ENCODE measurements around the gene MXD1. TPM values are rescaled to one million over a fixed set of nuclear protein-coding genes. Genes with fewer than 3 reads are reported as not detected.

The MXD1 gene
- total and polyA plus RNA-seq, 2 experiments from 2014 or later: 1.8 to 3.9 TPM

- no peak for TF ChIP-seq POLR2AphosphoS5 (IDR thresholded peaks at IDR 0.05; ENCODE audit: low read depth)
- TF ChIP-seq STAT1 (IDR thresholded peaks at IDR 0.05; ENCODE audit: unreplicated experiment): no peak
- TF ChIP-seq ZNF331 (CRISPR knock-in tag; IDR thresholded peaks at IDR 0.05; ENCODE audit: low read depth): no peak
- no peak for TF ChIP-seq ZNF114 (CRISPR knock-in tag; IDR thresholded peaks at IDR 0.05)
- TF ChIP-seq CTCF (conservative IDR thresholded peaks at IDR 0.05; ENCODE audit: low read depth in 2 of 2): no peak
- no peak for TF ChIP-seq CREB1 (CRISPR knock-in tag; IDR thresholded peaks at IDR 0.05; ENCODE audit: low read depth)
- TF ChIP-seq REST (IDR thresholded peaks at IDR 0.05; ENCODE audit: unreplicated experiment): no peak
These were observed 28.3 kb downstream of the MXD1 start (continued) for GRCh38 chr2:69943000-69943842.

DNA sequence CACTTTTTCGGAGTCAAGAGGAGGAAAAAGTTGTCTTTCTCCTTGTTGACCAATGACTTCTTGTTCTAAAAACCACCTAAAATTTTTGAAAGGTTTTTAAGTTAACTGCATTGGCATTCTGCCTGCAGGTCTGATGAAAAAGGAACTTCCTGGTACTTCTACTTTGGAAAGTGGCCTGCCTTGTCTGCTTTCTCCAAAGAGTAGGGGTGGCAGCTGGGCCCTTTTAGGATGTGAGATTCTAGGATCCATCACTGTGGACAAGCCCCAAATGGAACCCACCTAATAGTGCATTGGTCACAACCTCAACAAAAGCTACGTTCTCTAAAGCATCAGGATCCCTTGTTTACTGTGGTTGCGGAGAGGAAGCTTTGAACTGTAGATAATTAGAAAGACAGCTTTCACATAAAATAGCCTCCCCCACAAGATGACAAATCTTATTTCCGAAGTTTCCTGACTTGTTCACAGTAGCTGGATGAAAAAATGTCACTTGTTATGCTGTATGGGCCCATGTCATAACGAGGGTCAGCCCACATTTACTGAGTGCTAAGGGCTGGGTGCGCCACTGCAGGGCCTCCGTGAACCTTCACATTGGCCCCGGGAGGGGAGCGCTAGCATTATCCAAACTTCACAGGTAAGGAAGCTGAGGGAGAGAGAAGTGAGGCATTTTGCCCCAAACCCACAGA, 29.1 kb downstream of the MXD1 start:
- Histone ChIP-seq H3K9me2 (ENCODE audit: insufficient read depth) (no peaks in the 10 kb centered on the region), H2AFZ (no peak overlapping the region), H3F3A (replicated peaks; ENCODE audit: low read depth) (no peaks in the 10 kb centered on the region), H4K20me1 (replicated peaks; ENCODE audit: insufficient read depth) (no peaks in the 10 kb centered on the region), H3K4me3 (no peak overlapping the region), H3K27me3 (ENCODE audit: insufficient read depth) (no peaks in the 10 kb centered on the region), H3K27ac (ENCODE audit: low read depth) (no peak overlapping the region), H3K79me2 (replicated peaks; ENCODE audit: insufficient read depth) (no peaks in the 10 kb centered on the region), H3K4me1 (ENCODE audit: insufficient read depth) (peaks cover 9% of the 10 kb centered on the region), H3K36me3 (ENCODE audit: insufficient read depth) (no peaks in the 10 kb centered on the region), H3K4me2 (no peak overlapping the region)
- peaks cover 15% of the 10 kb centered on the region for H3K4me1 Mint-ChIP-seq
- peaks cover 5% of the 10 kb centered on the region for H3K27me3 Mint-ChIP-seq (ENCODE audit: insufficient read depth, low read depth, poor library complexity)
- DNase-seq (ENCODE audit: low spot score): no peak
- H3K9me3 Mint-ChIP-seq: no peaks in the 10 kb centered on the region
- no peak overlapping the region for H3K4me3 Mint-ChIP-seq
- H3K27ac Mint-ChIP-seq: no peak overlapping the region; the same call in 1 of the 2 replicates
- H3K36me3 Mint-ChIP-seq (ENCODE audit: low read depth): no peaks in the 10 kb centered on the region
- no peak for ATAC-seq
- no peak for TF ChIP-seq JUNB (IDR thresholded peaks at IDR 0.05; ENCODE audit: unreplicated experiment)
- no peak for TF ChIP-seq POLR2AphosphoS5 (IDR thresholded peaks at IDR 0.05; ENCODE audit: low read depth)
- TF ChIP-seq STAT1 (IDR thresholded peaks at IDR 0.05; ENCODE audit: unreplicated experiment): no peak
- TF ChIP-seq EZH2 (IDR thresholded peaks at IDR 0.05; ENCODE audit: low read depth, unreplicated experiment): no peak
- TF ChIP-seq ZNF114 (CRISPR knock-in tag; IDR thresholded peaks at IDR 0.05): no peak
- no peak for TF ChIP-seq CTCF (conservative IDR thresholded peaks at IDR 0.05; ENCODE audit: low read depth in 2 of 2)
- no peak for TF ChIP-seq ETS1 (IDR thresholded peaks at IDR 0.05)
- TF ChIP-seq NANOG (IDR thresholded peaks at IDR 0.05; ENCODE audit: borderline replicate concordance): no peak
- TF ChIP-seq ZNF331 (CRISPR knock-in tag; IDR thresholded peaks at IDR 0.05; ENCODE audit: low read depth): no peak
- no peak for TF ChIP-seq EZH2phosphoT487 (IDR thresholded peaks at IDR 0.05; ENCODE audit: unreplicated experiment)

All from GM23338 (cell line).